Measurements from ENCODE around the gene KCTD6.
A peak's percentile ranks its signal among the peaks of the same experiment; 100 is the strongest.

KCTD6 gene

DNA sequence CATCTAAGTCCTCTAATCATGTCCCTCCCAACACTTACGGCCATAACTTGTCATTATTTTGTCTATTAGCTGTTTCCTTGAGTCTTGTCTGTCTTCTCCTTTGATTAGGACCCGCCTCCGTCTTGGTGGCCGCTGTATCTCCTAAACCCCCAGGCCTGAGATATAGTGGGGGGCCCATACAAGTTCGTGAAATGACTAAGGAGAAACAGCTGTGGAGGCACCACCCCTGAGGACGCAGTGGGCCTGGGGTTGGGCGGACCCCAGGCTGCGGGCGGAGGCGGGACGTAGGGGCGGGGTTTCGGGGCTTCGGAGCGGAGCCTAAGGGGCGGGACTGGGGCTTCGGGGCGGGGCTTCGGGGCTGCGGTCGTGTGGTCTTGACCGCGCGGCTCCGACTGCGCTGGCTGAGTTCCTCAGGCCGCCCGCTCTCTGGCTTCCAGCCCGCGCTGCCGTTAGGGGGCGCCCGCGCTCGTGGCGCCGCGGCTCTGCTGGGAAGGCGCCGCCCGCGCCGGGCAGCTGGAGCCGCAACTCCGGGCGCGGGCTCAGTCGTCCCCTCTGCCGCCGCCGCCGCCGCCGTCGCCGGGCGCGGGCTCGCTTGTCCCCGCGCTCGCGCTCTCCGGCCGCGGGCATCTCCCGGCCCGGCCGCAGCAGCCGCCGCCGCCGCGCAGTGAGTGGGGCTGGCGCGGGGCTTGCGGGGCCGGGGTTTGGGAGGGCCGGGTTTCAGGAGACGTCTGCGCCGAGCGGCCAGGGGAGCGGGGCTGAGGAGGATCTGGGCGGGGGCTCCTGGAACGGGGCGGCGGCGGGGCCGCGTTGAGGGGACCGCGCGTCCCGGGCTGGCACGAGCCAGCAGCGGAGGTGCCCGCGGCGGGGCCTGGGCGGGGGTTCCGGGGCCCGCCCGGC, at the start of gene KCTD6:
Gene KCTD6, plus strand, starts transcription at position 591 of the 897 bp plus-strand sequence. CDS start 6,660 bp downstream, outside the sequence.
- TF ChIP-seq, protein P1, sequence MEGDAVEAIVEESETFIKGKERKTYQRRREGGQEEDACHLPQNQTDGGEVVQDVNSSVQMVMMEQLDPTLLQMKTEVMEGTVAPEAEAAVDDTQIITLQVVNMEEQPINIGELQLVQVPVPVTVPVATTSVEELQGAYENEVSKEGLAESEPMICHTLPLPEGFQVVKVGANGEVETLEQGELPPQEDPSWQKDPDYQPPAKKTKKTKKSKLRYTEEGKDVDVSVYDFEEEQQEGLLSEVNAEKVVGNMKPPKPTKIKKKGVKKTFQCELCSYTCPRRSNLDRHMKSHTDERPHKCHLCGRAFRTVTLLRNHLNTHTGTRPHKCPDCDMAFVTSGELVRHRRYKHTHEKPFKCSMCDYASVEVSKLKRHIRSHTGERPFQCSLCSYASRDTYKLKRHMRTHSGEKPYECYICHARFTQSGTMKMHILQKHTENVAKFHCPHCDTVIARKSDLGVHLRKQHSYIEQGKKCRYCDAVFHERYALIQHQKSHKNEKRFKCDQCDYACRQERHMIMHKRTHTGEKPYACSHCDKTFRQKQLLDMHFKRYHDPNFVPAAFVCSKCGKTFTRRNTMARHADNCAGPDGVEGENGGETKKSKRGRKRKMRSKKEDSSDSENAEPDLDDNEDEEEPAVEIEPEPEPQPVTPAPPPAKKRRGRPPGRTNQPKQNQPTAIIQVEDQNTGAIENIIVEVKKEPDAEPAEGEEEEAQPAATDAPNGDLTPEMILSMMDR (IDR thresholded peaks at IDR 0.05; ENCODE audit: borderline replicate concordance, control extremely low read depth, extremely low read depth, insufficient read depth, missing control alignments), result peak; percentile 99
- peak; percentile 96 for DNase-seq (ENCODE audit: low spot score)
- in situ Hi-C loops (cut with MboI; ENCODE audit: low sequenced_read_pairs, unreplicated experiment), result no loop called here

DNA sequence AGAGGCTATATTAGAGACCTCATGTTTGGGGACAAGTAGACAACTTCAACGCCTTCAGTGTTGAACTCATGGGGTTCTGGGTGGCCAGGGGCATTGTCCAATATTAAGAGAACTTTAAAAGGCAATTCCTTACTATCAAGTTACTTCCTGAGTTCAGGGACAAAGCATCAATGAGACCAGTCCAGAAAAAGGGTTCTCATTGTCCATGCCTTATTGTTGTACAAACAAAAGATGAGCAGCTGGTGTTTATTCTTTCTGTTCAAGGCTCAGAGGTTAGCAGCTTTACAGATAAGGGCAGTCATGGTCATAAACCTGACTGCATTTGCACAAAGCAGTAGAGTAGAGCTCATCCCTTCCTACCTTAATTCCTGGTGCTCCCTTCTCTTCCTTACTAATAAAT, 39.7 kb upstream of the KCTD6 start:
- in situ Hi-C loops (cut with MboI; ENCODE audit: low sequenced_read_pairs, unreplicated experiment), result no loop called here

DNA sequence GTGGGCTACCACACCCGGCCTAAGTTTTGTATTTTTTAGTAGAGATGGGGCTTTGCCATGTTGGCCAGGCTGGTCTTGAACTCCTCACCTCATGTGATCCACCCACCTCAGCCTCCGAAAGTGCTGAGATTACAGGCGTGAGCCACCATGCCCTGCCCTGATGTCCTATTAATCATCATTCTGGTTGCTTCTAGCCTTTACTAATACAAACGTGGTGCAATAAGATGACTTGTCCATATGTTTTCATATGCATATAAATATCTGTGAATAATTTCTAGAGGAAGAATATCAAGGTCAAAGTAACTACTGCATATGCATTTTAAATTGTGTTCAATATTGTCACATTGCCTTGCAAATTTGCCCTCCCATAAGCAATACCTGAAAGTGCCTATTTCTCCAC, 32.7 kb upstream of the KCTD6 start:
- no peak for DNase-seq (ENCODE audit: low spot score)
- in situ Hi-C loops (cut with MboI; ENCODE audit: low sequenced_read_pairs, unreplicated experiment), result no loop called here
- TF ChIP-seq, protein P1 (IDR thresholded peaks at IDR 0.05; ENCODE audit: borderline replicate concordance, control extremely low read depth, extremely low read depth, insufficient read depth, missing control alignments), result no peak

More for the DNA sequence above, 39.7 kb upstream of the KCTD6 start:
- DNase-seq (ENCODE audit: low spot score), result no peak
- TF ChIP-seq, protein P1 (IDR thresholded peaks at IDR 0.05; ENCODE audit: borderline replicate concordance, control extremely low read depth, extremely low read depth, insufficient read depth, missing control alignments), result no peak

DNA sequence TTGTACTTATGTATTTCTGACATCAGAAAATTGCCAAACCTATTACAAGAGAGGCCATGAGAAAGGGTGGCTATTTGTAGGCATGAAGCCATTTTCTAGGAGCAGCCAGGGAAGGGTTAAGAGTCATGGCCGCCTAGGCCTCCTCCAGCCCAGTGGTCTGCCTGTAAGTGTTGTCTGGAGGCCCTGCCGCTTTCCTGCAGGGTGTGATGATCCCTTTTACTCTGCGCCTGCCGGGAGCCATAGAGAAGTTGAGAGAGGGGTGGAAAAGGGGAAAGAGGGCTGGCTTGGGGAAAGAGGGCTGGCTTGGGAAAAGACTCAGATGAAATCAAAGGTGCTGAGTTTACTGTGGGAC, 29.1 kb upstream of the KCTD6 start:
- in situ Hi-C loops (cut with MboI; ENCODE audit: low sequenced_read_pairs, unreplicated experiment), result no loop called here
- TF ChIP-seq, protein P1 (IDR thresholded peaks at IDR 0.05; ENCODE audit: borderline replicate concordance, control extremely low read depth, extremely low read depth, insufficient read depth, missing control alignments), result no peak
- no peak for DNase-seq (ENCODE audit: low spot score)

DNA sequence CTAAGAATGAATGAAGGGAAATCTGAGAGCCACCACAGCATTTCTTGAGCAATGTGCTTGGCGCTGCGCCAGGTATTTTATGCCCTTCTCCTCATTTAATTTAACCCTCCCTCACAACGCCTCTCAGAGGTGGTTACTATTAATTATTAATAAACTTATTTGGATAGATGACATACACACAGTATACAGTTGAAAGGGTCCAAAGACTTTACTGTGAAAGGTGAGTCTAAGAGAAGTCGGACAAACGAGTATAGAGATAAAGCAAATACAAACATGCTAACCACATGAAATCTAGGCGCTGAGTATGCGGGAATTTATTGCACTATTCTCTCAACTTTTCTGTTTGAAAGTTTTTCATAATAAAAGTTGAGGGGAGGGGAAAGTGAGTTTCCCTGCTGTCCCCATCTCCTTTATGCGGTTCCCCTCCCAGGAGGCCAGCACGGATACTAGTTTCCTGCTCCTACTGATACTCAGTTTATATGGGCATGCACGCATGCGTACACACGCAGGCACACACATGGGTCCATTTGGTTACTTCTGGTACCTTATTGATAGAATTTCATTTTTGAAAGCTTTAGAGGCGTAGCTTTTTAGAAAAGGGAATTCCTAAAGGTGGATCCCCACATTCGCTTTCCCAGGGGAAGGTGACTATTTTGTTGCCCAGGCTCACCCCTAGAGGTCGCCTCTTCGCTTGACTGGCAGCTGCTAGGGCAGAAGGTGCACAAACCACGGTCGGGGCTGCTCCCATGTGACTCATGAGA, 28.5 kb upstream of the KCTD6 start:
- TF ChIP-seq, protein P1 (IDR thresholded peaks at IDR 0.05; ENCODE audit: borderline replicate concordance, control extremely low read depth, extremely low read depth, insufficient read depth, missing control alignments), result peak; percentile 87
- DNase-seq (ENCODE audit: low spot score), result peak; percentile 81
- in situ Hi-C loops (cut with MboI; ENCODE audit: low sequenced_read_pairs, unreplicated experiment), result no loop called here

DNA sequence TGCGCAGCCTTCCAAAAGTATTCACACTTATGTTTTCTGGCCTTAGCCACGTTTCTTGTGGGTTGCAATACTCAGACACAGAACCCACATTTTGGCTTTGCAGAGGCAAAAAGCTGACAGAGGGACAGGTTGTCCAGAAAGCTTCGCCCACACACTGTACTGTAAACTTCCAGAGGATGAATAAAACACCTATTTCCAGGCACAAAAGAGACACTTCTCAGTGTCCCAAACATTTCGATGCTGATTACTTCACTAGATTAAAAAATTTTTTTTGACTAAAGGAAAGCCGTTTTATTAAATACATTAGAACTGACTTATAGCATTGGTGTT, 28.0 kb upstream of the KCTD6 start:
- in situ Hi-C loops (cut with MboI; ENCODE audit: low sequenced_read_pairs, unreplicated experiment), result no loop called here
- TF ChIP-seq, protein P1 (IDR thresholded peaks at IDR 0.05; ENCODE audit: borderline replicate concordance, control extremely low read depth, extremely low read depth, insufficient read depth, missing control alignments), result no peak
- no peak for DNase-seq (ENCODE audit: low spot score)

Measured in GM13976 (cell line).